Activated naive CD4-positive, alpha-beta T cell (primary cell): ENCODE measurements around the gene CAPN2.

ENCODE experiments used
- DNase-seq, 4 experiments: peaks; one replicate each; lab custom pipeline; 2025; lab: John Stamatoyannopoulos, UW

CAPN2 gene

GRCh38 chr1:223712194-223712849 lies at the start of gene CAPN2:
Gene CAPN2 (plus strand): TSS chr1:223712539. CDS start chr1:223712641, 102 bp downstream.
- DNase-seq, result peak in 2 of 4 experiments; percentile 20 to 41

GRCh38 chr1:223662943-223663342 lies 49.4 kb upstream of the CAPN2 start:
- no peak for DNase-seq

GRCh38 chr1:223664106-223664505 lies 48.2 kb upstream of the CAPN2 start:
- no peak for DNase-seq

- DNase-seq, result no peak
Observed at GRCh38 chr1:223665592-223666312, 46.6 kb upstream of the CAPN2 start, which contains the start of gene CAPN8. Gene CAPN8 (minus strand): TSS chr1:223665701. CDS start chr1:223665646, 55 bp downstream.

GRCh38 chr1:223667484-223668182 lies 44.7 kb upstream of the CAPN2 start:
- DNase-seq, result no peak

- DNase-seq, result no peak
Observed at GRCh38 chr1:223669003-223669795, 43.1 kb upstream of the CAPN2 start.

- no peak for DNase-seq
Observed at GRCh38 chr1:223670458-223671159, 41.7 kb upstream of the CAPN2 start.

- no peak for DNase-seq
Observed at GRCh38 chr1:223674119-223674890, 38.0 kb upstream of the CAPN2 start.

- DNase-seq, result no peak
Observed at GRCh38 chr1:223678841-223679240, 33.5 kb upstream of the CAPN2 start.

GRCh38 chr1:223680188-223680587 lies 32.2 kb upstream of the CAPN2 start:
- no peak for DNase-seq

GRCh38 chr1:223682502-223682901 lies 29.8 kb upstream of the CAPN2 start:
- no peak for DNase-seq

GRCh38 chr1:223683586-223684487 lies 28.5 kb upstream of the CAPN2 start:
- peak in 3 of 4 experiments; percentile 3 to 39 (median 34) for DNase-seq

- no peak for DNase-seq
Observed at GRCh38 chr1:223684488-223684792, 27.9 kb upstream of the CAPN2 start.

GRCh38 chr1:223691121-223691520 lies 21.2 kb upstream of the CAPN2 start:
- no peak for DNase-seq

- no peak for DNase-seq
Observed at GRCh38 chr1:223695014-223695548, 17.3 kb upstream of the CAPN2 start.

GRCh38 chr1:223695941-223696340 lies 16.4 kb upstream of the CAPN2 start:
- no peak for DNase-seq

GRCh38 chr1:223700388-223700918 lies 11.9 kb upstream of the CAPN2 start:
- DNase-seq, result no peak

GRCh38 chr1:223700942-223701637 lies 11.2 kb upstream of the CAPN2 start:
- no peak for DNase-seq
